H9 (cell line): ENCODE data around the gene PTGES2. TPM values are rescaled to one million over a fixed set of nuclear protein-coding genes. Genes with fewer than 3 reads are reported as not detected.

Source experiments
- DNase-seq: peaks from one replicate; pipeline ENCODE4 v3.0.0-alpha.2; 2017
- H2AFZ ChIP-seq: one replicate; pipeline ENCODE4 v1.6.1; 2013; ENCODE audit warnings: mild to moderate bottlenecking, low read length, control low read depth, moderate library complexity
- H2AK5ac ChIP-seq: 2 replicates; pipeline ENCODE4 v1.6.1; 2013; ENCODE audit warnings: low read length, control low read depth, mixed read lengths; ENCODE audit not compliant: insufficient read length
- H2BK120ac ChIP-seq: one replicate; pipeline ENCODE4 v1.6.1; 2013; ENCODE audit warnings: low read depth, mild to moderate bottlenecking, low read length, control low read depth, inconsistent platforms; ENCODE audit not compliant: poor library complexity, severe bottlenecking
- H2BK12ac ChIP-seq: 2 replicates; pipeline ENCODE4 v1.6.1; 2013; ENCODE audit warnings: low read length, control low read depth, mixed read lengths, low read depth; ENCODE audit not compliant: insufficient read length
- H2BK15ac ChIP-seq: 2 replicates; pipeline ENCODE4 v1.6.1; 2013; ENCODE audit warnings: low read depth, low read length, control low read depth
- H2BK20ac ChIP-seq: one replicate; pipeline ENCODE4 v1.6.1; 2013; ENCODE audit warnings: low read depth, mild to moderate bottlenecking, low read length, control low read depth, inconsistent platforms; ENCODE audit not compliant: poor library complexity, severe bottlenecking
- H2BK5ac ChIP-seq: 2 replicates; pipeline ENCODE4 v1.6.1; 2013; ENCODE audit warnings: low read length, control low read depth, mixed read lengths; ENCODE audit not compliant: insufficient read length
- H3K14ac ChIP-seq: 2 replicates; pipeline ENCODE4 v1.6.1; 2013; ENCODE audit warnings: low read length, control low read depth; ENCODE audit not compliant: insufficient read depth
- H3K18ac ChIP-seq: 2 replicates; pipeline ENCODE4 v1.6.1; 2013; ENCODE audit warnings: low read depth, mild to moderate bottlenecking, mixed read lengths, low read length, control low read depth; ENCODE audit not compliant: insufficient read length
- H3K23ac ChIP-seq: 2 replicates; pipeline ENCODE4 v1.6.1; 2013; ENCODE audit warnings: low read length, control low read depth, mixed read lengths, low read depth; ENCODE audit not compliant: insufficient read length
- H3K23me2 ChIP-seq: 2 replicates; pipeline ENCODE4 v1.6.1; 2013; ENCODE audit warnings: low read depth, mild to moderate bottlenecking, mixed read lengths, low read length, control low read depth; ENCODE audit not compliant: insufficient read length, poor library complexity, severe bottlenecking
- H3K27ac ChIP-seq: 2 replicates; pipeline ENCODE4 v1.5.1; 2013; ENCODE audit warnings: low read length, control low read depth, mixed read lengths, low read depth; ENCODE audit not compliant: insufficient read length
- H3K27me3 ChIP-seq: 2 replicates; pipeline ENCODE4 v1.6.1; 2013; ENCODE audit warnings: low read length, control low read depth, inconsistent platforms; ENCODE audit not compliant: insufficient read depth
- H3K4ac ChIP-seq: 2 replicates; pipeline ENCODE4 v1.6.1; 2013; ENCODE audit warnings: low read depth, mild to moderate bottlenecking, control low read depth, inconsistent platforms, low read length, moderate library complexity
- H3K4me1 ChIP-seq: 2 replicates; pipeline ENCODE4 v1.6.1; 2013; ENCODE audit warnings: low read length, control low read depth, inconsistent platforms; ENCODE audit not compliant: insufficient read depth
- H3K4me2 ChIP-seq: 2 replicates; pipeline ENCODE4 v1.6.1; 2013; ENCODE audit warnings: low read length, control low read depth, mixed read lengths; ENCODE audit not compliant: insufficient read length, insufficient read depth
- H3K56ac ChIP-seq: 2 replicates; pipeline ENCODE4 v1.6.1; 2013; ENCODE audit warnings: low read depth, mild to moderate bottlenecking, mixed read lengths, low read length, control low read depth; ENCODE audit not compliant: insufficient read length
- H3K79me1 ChIP-seq: 2 replicates; pipeline ENCODE4 v1.6.1; 2013; ENCODE audit warnings: low read depth, mild to moderate bottlenecking, moderate library complexity, low read length, control low read depth, inconsistent platforms; ENCODE audit not compliant: insufficient read depth, poor library complexity, severe bottlenecking
- H3K79me2 ChIP-seq: 2 replicates; pipeline ENCODE4 v1.6.1; 2013; ENCODE audit warnings: low read length, control low read depth, inconsistent platforms; ENCODE audit not compliant: insufficient read depth
- H3K9ac ChIP-seq: 2 replicates; pipeline ENCODE4 v1.6.1; 2013; ENCODE audit warnings: low read length, control low read depth, mixed read lengths; ENCODE audit not compliant: insufficient read length; ENCODE audit errors: extremely low read depth
- H3K9me3 ChIP-seq: one replicate; pipeline ENCODE4 v1.6.1; 2013; ENCODE audit warnings: low read depth, low read length, inconsistent platforms; ENCODE audit not compliant: control insufficient read depth
- H3T11ph ChIP-seq: one replicate; pipeline ENCODE4 v1.6.1; 2013; ENCODE audit warnings: mild to moderate bottlenecking, low read length, control low read depth, inconsistent platforms
- H4K20me1 ChIP-seq: one replicate; pipeline ENCODE4 v1.6.1; 2013; ENCODE audit not compliant: control insufficient read depth, insufficient read length, insufficient read depth
- H4K5ac ChIP-seq: 2 replicates; pipeline ENCODE4 v1.6.1; 2013; ENCODE audit warnings: low read depth, mild to moderate bottlenecking, mixed read lengths, low read length, control low read depth; ENCODE audit not compliant: insufficient read length
- H4K8ac ChIP-seq: replicated peaks from 2 replicates; pipeline ENCODE4 v1.6.1; 2013; ENCODE audit warnings: low read length, control low read depth, mixed read lengths, low read depth; ENCODE audit not compliant: insufficient read length
- H4K91ac ChIP-seq: 2 replicates; pipeline ENCODE4 v1.6.1; 2013; ENCODE audit warnings: low read depth, mild to moderate bottlenecking, moderate library complexity, mixed read lengths, low read length, control low read depth; ENCODE audit not compliant: insufficient read length
- H3K27ac Mint-ChIP-seq, 3 experiments: 2 replicates in 2 of 3; 3 replicates in 1 of 3; pipeline ENCODE4 v1.8.0; 2020 to 2021; ENCODE audit warnings: mixed read lengths in 3 of 3, mild to moderate bottlenecking in 1 of 3, moderate library complexity in 1 of 3
- H3K27me3 Mint-ChIP-seq: 2 replicates; pipeline ENCODE4 v1.8.0; 2021; ENCODE audit warnings: low read depth, mild to moderate bottlenecking, moderate library complexity, mixed read lengths
- H3K36me3 Mint-ChIP-seq, 3 experiments: 2 replicates in 2 of 3; 3 replicates in 1 of 3; pipeline ENCODE4 v1.8.0; 2020 to 2021; ENCODE audit warnings: low read depth in 3 of 3, mixed read lengths in 3 of 3; ENCODE audit not compliant: insufficient read depth in 1 of 3
- H3K4me1 Mint-ChIP-seq, 2 experiments: 2 replicates each; pipeline ENCODE4 v1.8.0; 2020; ENCODE audit warnings: mixed read lengths in 2 of 2
- H3K4me3 Mint-ChIP-seq, 2 experiments: 2 replicates in 1 of 2; 3 replicates in 1 of 2; pipeline ENCODE4 v1.8.0; 2020 to 2021; ENCODE audit warnings: mild to moderate bottlenecking in 2 of 2, mixed read lengths in 2 of 2, moderate library complexity in 1 of 2
- H3K9me3 Mint-ChIP-seq, 2 experiments: 2 replicates in 1 of 2; 3 replicates in 1 of 2; pipeline ENCODE4 v1.8.0; 2020; ENCODE audit warnings: mild to moderate bottlenecking in 2 of 2, mixed read lengths in 2 of 2, moderate library complexity in 1 of 2
- WGBS: extraction: QIAGEN DNeasy Blood & Tissue Kit; methylation state at CpG from one replicate; pipeline ENCODE4 v1.1.7; 2013; ENCODE audit warnings: missing lambda C conversion rate, low lambda C conversion rate, mixed read lengths; ENCODE audit not compliant: insufficient read length; ENCODE audit errors: extremely low coverage; 5-methylcytosine and 5-hydroxymethylcytosine counted together
- total RNA-seq: library from RNA; stranded (reverse); gene quantifications from 2 replicates; pipeline ENCODE4 v1.2.1, GENCODE V29; 2021
- TF ChIP-seq, protein P1 (sequence below): fragments of 200-600 bp; sonication (generic); conservative IDR thresholded peaks from 3 replicates; pipeline ENCODE4 v1.8.0; 2021; ENCODE audit warnings: antibody characterized with exemption, mild to moderate bottlenecking

PTGES2 gene
- total RNA-seq, 1 experiment from 2014 or later: 63.9 TPM

GRCh38 chr9:128143525-128144238 lies 16.2 kb upstream of the PTGES2 start:
- no peak overlapping the region for H3K9ac ChIP-seq
- H3K9me3 ChIP-seq: no peaks in the 10 kb centered on the region
- H3K79me2 ChIP-seq: no peaks in the 10 kb centered on the region
- no CpG with 5 or more reads among the region's 8 CpGs for WGBS
- no peaks in the 10 kb centered on the region for H4K20me1 ChIP-seq
- H2BK5ac ChIP-seq: no peak overlapping the region
- no peaks in the 10 kb centered on the region for H3K27me3 ChIP-seq
- H4K5ac ChIP-seq: no peak overlapping the region
- H3K4ac ChIP-seq: no peak overlapping the region
- no peaks in the 10 kb centered on the region for H3K79me1 ChIP-seq
- H3T11ph ChIP-seq: no peak overlapping the region
- H3K56ac ChIP-seq: no peak overlapping the region
- H3K23ac ChIP-seq: no peak overlapping the region
- no peak overlapping the region for H2BK15ac ChIP-seq
- no peak for DNase-seq
- H2BK20ac ChIP-seq: no peak overlapping the region
- peaks cover 1% of the 10 kb centered on the region; the same call in 1 of the 2 replicates for H3K27me3 Mint-ChIP-seq
- H3K14ac ChIP-seq: no peak overlapping the region
- H3K9me3 Mint-ChIP-seq: no peaks in the 10 kb centered on the region
- no peak overlapping the region for H3K4me2 ChIP-seq
- H3K27ac Mint-ChIP-seq: no peak overlapping the region
- H2BK120ac ChIP-seq: no peak overlapping the region
- H3K23me2 ChIP-seq: no peaks in the 10 kb centered on the region
- H3K36me3 Mint-ChIP-seq: no peaks in the 10 kb centered on the region
- H2AFZ ChIP-seq: no peak overlapping the region
- no peak overlapping the region for H2AK5ac ChIP-seq
- H3K27ac ChIP-seq: no peak overlapping the region
- no peak overlapping the region for H4K8ac ChIP-seq
- H3K18ac ChIP-seq: no peak overlapping the region
- no peak overlapping the region for H3K4me3 Mint-ChIP-seq
- no peak overlapping the region for H4K91ac ChIP-seq
- no peak overlapping the region for H2BK12ac ChIP-seq
- TF ChIP-seq, protein P1, sequence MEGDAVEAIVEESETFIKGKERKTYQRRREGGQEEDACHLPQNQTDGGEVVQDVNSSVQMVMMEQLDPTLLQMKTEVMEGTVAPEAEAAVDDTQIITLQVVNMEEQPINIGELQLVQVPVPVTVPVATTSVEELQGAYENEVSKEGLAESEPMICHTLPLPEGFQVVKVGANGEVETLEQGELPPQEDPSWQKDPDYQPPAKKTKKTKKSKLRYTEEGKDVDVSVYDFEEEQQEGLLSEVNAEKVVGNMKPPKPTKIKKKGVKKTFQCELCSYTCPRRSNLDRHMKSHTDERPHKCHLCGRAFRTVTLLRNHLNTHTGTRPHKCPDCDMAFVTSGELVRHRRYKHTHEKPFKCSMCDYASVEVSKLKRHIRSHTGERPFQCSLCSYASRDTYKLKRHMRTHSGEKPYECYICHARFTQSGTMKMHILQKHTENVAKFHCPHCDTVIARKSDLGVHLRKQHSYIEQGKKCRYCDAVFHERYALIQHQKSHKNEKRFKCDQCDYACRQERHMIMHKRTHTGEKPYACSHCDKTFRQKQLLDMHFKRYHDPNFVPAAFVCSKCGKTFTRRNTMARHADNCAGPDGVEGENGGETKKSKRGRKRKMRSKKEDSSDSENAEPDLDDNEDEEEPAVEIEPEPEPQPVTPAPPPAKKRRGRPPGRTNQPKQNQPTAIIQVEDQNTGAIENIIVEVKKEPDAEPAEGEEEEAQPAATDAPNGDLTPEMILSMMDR: no peak
- H3K4me1 Mint-ChIP-seq: peaks cover 4% of the 10 kb centered on the region in 2 experiments; a peak in 3 of 4 replicates
- no peaks in the 10 kb centered on the region for H3K4me1 ChIP-seq
